ENCODE data around the gene ZFAND2B. TPM values are rescaled to one million over a fixed set of nuclear protein-coding genes. Genes with fewer than 3 reads are reported as not detected.
A peak's percentile ranks its signal among the peaks of the same experiment; 100 is the strongest.

Gene ZFAND2B, protein sequence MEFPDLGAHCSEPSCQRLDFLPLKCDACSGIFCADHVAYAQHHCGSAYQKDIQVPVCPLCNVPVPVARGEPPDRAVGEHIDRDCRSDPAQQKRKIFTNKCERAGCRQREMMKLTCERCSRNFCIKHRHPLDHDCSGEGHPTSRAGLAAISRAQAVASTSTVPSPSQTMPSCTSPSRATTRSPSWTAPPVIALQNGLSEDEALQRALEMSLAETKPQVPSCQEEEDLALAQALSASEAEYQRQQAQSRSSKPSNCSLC
- total RNA-seq = 24.4 TPM

DNA sequence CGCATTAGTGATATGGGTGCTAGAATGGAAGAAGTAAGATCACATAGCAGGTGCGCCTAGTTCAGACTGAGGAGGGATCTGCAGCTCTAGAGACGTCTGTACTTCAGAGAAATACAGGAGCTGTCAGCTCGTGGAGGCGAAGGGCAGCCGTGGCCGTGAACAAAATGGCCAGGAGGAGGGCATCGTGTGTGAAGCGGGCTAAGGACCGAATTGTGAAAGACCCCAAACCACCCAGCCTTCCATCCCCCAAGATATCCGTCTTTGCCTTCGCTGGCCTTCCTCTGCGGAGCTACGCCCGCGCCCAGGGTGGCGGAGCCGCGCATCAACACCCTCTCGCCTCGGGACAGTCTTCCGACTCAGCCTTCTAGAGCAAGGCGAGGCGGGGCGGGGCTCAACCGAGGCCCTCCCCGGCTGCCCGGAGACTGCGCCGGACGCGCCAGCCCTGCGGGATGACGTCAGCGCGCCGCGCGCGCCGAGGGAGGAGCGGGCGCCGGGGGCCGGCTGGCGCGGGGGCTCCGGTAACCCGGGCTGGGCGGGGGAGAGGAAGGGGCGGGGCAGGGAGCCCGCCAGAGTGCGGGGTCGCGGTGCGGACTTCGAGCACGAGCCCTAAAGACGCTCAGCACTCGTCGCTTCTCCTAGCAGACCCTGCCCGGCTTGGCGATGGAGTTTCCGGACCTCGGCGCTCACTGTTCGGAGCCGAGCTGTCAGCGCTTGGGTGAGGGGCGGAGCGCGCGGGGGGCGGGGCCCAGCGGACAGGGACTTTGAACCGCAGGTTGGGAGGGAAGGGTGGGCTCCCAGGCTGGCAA lies at the start of gene ZFAND2B:
ZFAND2B (plus strand) TSS at position 455 of the 806 bp plus-strand sequence; CDS start at position 661, 206 bp downstream.
- DNase-seq = peak; percentile 98

DNA sequence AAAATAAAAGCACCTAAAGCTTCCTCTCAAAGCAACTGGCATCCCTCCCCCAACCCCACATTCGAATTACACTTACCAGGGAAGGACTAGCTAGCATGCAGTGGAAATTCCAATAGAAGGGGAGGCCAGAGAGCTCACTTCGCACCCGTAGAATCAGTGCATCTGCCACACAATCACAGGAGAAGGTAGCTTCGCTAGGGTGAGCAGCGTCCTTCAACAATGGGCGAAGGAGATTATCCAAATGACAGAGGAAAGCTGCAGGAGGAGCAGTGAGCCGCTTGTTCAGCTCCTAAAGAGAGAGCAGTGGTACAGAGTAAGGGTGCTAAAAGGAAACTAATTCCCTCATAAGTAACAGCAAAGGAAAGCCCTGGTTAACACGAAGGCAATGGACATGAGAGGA lies 49.2 kb upstream of the ZFAND2B start:
- no peak for DNase-seq

DNA sequence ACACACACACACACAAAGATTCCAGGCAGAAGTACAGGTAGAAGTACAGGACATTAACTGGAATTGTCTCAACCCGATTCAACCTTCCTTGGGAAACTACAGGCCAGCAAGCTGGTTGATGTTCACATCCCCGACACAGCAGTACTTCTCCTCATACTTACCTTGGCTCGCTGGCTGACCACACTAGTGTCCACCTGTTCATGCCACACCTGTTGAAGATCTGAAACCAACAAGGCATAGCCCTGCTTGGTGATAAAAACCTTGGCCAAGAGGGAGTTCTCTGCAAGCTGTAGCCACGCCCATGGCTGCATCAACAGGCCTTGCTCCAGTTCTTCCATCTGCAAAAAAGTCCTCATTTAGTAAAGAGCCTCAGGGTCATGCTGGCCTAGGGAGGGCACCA lies 48.6 kb upstream of the ZFAND2B start:
- no peak for DNase-seq

DNA sequence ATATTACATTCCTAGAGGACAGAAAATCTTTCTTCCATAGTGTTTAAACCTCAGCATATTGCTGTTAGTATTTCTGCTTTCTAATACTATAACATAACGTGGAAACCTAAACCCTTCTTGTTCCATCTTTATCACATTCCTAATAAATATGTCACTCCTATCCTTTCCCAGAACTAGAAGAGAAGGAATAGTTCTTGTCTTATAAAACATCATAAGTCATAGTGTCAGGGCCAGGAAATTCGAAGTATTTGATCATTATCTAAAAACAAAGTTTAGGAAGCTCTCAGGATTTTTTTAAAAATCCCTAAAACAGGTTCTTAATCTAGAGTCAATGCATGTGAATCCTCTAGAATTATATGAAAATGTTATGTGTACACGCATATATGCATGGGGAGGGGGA lies 48.0 kb upstream of the ZFAND2B start:
- DNase-seq = no peak

DNA sequence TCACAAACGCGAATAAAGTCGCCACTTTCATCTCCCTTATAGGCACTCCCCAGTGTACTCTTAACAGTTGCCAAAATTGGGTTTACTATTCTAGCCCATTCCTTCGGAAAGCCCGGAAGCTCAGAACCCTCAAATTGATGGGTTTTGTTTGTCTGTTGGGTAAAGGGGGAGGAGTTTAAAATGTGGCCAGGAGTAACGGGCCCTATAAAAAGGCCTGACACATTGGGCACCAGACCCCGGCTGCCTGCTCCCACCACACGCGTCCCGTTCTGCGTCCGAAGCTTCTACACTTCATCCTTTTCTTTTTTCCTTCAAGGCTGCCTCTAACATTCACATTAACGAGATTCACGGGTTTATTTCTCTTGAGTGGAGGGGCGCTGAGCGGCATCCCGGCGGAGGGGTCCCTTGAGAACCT lies 46.8 kb upstream of the ZFAND2B start:
- DNase-seq = no peak

DNA sequence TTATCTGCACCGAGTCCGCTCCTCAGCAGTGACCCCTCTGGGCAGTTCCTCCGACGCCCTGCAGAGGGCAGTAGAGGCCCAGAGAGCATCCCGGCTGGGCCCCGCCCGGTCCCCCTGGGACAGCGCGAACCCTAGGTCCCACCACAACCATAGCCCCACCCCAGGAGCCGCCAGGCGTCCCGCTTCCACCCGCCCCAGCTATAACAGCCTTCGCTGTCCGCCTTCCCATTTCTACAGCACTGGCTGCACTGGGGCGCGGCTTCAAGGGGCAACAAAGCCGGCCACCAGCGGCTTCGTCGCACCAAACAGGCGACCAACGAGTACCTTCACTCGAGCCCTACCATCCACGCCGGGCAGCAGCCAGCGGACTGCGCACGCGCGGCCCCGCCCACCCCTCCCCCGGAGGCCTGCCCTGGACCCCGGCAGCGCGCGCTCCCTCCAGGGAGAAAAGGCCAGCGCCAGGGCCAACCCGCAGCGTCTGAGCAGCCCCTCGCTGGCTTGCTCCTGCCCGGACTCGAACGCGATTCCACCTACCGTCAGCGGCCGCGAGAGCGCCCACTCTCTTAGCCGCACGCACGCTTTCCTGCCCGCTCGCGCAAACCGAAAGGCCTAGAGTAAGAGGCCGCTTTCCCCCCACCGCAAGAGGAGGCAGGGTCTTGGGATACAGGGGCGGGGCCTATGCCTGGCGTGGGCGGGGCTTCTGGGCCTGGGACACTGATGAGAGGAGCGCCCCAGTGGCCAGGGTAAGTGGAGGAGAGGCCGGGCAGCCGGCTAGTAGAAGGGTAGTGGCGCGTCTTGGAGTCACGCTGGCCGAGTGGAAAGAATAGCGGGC lies 46.2 kb upstream of the ZFAND2B start, which contains the start of gene NHEJ1:
NHEJ1 (minus strand) TSS at position 630 of the 832 bp plus-strand sequence. CDS start 2,453 bp downstream, outside the sequence.
- peak; percentile 97 for DNase-seq

DNA sequence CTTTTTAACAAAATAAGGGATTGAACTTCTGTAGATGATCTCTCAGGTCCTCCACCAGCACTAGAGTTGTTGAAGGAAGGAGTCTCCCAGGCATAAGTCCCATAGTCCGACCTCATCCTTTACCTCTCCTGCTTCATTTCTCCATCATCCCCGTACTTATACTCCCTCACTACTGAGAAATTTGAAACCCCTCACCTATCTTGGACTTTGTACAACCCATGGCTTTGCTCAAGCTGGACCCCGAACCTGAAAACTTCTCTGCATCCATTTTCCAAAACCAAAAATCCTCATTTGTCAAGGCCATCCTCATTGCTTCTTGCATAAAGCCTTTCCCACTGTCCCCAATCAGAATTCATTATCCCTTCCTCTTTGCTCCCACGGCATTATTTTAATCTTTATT lies 45.5 kb upstream of the ZFAND2B start:
- DNase-seq = no peak

DNA sequence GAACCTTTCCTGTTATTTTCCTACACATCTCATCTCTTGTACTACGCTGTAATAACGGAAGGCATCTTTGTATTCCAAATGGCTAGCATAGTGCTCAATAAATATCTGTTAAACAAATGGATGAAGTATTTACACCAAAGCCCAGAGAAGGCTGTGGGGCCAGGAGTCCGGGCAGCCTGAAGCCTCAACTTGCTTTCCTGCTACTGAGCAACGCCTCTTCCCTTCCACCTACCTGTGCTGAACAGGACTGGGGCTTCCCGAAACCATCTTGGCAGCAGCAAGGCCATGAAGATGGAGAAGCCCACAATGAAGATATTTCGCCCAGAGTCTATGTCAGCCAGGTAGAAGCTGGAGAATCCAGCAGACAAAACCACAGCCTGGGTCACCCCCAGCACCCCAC lies 43.4 kb upstream of the ZFAND2B start:
- no peak for DNase-seq

DNA sequence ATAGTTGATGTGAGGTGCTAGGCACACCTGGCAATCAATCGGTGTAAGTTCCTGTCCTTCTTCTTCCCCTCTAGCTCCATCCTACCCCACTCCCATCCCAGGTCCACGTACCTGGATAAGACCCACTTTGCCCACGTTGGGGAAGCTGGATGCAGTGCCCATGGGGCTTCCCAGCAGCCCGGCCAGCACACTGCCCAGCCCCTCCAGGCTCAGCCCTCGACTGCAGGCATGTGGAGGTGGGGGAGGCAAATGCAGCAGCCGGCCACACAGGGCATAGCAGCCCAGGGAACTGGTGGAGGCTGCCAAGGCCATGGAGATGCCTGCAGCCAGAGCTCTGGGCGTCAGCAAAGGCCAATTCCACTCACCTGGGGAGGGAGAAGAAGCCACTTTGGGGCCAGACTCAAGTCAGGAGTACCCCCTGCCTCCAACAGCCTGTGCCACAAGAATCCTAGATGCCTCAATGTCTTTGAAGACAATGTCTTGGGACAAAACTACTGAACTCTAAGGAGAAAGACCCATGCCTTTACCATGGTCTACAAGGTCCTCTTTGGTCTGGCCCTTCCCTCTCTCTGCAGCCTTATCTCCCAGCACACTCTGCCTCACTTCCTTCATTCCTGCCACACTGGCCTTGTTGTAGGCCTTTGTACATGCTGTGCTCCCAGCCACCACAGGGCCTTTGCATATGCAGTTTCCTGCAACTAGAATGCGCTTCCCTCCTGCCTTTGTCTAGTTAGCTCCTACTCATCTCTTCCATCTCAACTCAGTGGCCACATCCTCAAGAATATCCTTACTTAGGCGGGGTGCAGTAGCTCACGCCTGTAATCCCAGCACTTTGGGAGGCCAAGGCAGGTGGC lies 41.3 kb upstream of the ZFAND2B start:
- DNase-seq = no peak

DNA sequence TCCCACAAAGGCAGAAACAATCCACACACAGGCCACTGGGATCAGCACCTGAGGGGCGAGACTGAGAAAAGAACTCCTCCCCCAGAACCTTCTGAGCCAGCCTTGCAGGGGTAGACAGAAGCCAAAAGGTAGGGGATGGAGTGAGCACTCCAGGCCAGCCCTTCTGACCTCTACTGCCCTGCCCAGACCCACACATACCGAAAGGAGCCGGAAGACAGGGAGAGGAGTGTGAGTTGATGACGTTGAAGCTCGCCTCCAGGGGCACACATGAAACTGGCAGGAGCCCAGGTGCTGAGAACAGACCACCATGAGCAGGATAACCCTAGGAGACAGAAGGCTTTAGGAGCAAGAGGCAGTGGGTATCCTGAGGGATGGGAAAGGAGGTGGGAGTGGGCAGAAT lies 38.6 kb upstream of the ZFAND2B start:
- DNase-seq = no peak

DNA sequence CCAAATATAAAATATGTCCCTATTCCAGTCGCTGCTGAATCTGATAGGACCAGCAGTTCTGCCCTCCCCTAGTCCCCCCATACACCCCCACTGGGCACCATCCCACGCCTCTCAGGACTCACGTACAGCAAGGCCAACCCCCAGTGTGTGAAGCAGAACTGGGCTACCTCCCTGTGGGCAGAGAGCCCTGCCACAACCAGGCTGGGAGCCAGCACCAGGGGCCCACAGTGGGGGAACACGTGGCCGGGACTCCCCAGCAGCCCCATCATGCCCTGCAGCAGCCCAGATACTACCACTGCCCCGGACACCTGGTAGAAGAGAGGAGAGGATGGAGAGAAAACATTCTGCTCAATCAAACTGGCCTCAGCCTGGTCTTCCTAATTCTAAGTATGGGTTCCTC lies 38.1 kb upstream of the ZFAND2B start:
- no peak for DNase-seq

DNA sequence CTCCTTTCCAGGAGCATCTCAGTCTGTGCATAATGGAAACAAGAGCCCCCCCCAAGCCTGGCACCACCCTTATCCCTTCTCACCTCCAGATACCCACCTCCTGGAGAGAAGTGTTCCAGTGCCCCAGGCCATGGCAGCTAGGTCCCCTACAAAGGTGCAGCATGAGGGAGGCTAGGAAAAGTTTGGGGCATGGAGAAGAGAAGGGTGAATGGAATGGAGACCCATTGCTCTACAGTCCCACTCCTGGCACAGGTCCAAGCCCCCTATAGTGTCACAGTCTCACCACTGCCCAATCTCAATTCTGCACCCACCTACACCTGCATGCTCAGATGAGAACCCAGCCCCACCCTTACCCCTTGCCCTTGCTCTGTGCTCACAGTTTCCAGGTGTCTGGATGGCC lies 37.6 kb upstream of the ZFAND2B start:
- no peak for DNase-seq

DNA sequence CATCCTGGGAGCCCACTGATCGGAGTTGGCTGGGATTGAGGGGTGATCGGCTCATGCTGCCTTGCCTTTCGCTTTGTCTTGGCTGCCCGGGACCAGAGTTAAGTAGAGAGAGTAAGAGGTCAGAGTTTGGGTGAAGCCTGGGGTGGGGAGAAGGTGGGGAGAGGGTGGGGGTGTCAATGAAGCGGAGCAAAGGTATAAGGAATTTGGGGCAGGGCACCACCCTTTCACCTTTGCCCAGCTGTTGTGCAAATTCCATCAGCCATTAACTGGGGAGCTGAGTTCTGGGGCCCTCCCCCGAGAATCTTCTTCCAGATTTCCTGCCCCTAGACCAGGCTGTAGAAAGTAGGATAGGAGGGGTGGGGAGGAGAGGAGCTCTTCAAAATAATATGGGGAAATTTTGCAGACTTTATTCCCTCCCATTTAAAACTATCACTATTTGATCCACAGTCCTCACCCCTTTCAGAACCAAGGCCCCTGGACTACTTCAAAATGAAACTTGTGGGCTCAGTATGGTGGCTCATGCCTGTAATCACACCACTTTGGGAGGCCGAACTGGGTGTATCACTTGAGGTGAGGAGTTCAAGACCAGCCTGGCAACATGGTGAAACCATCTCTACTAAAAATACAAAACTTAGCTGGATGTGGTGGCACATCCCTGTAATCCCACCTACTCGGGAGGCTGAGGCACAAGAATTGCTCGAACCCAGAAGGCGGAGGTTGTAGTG lies 36.5 kb upstream of the ZFAND2B start, which contains the start of gene SLC23A3:
SLC23A3 (minus strand) TSS at position 100 of the 725 bp plus-strand sequence; CDS start at position 55, 45 bp downstream.
- DNase-seq = no peak

DNA sequence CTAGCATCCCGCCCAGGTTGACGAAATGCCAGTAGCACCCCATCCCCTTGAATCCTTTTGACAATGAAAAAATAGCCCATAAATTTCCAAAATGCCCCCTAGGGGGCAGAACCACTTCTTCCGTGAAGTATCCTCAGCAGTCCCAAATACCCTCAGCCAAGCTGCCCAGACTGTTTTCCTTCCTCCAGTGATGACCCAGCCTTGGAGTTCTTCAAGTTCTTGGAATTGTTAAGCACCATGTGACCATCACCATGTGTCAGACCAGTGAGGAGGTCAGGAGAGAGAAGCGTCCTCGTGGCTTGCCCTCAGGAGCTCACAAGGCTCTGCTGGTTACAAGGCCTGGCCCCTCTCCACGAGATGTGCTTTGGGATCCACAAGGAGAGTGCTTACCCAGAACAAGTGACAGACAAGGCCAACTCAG lies 35.3 kb upstream of the ZFAND2B start:
- peak; percentile 67 for DNase-seq

DNA sequence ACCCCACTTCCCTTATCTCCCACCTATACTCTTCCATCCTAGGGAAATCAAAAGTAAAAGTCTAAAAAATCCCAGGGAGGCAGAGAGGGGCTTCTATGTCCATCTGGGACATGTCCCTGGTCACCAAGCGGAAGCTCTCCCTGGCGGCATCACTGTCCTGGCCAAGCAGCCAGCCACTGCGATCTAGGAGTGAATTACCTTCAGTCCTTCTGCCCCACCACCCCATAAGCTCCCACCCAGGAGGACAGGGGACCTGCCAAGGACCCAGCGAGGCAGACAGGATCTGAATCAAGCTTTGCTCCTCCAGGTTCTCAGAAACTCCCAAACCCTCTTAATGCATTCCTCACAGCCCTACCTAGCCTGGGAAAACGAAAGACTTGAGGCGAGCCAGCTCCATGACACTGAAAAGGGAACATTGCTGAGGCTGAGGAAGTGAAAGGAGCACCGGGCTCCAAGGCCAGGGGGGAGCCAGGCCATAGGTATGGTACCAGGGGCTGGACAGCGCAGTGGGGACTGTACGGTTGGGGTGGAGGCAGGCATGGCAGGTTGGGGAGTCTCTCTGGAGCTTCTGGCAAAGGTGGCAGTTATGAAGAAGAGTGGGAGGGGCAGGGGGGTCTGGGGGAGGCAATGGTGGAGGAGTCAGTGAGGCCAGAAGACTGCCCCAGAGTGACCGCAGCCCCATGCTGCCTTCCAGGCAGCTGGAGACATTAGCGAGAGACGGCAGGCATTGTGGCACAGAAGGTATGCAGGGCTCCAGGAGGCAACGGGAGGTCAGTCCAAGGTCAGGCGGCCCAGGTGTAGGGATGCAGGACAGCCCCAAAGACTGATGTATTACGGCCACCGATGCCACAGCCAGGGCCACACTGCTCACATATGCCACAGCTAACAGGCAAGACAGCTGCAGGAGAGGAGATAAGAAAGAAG lies 34.1 kb upstream of the ZFAND2B start:
- no peak for DNase-seq

DNA sequence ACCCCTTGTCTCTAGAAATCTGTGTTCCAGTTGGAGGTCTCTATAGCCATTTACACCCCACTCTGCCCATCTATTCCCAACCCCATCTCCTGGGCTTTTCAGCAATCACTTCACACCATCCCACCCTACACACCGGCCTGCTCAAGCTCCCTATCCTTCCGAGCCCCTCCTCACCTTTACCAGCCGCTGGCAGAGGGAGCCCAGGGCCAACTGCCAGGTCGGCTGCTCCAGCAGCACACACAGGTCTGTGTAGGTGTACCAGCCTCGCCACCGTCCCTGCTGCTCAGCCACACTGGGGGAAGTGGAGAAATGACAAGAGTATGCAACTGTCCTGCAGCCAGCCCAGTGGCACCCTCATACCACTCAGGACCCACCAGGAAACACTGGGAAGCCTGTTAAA lies 33.4 kb upstream of the ZFAND2B start:
- DNase-seq = no peak

DNA sequence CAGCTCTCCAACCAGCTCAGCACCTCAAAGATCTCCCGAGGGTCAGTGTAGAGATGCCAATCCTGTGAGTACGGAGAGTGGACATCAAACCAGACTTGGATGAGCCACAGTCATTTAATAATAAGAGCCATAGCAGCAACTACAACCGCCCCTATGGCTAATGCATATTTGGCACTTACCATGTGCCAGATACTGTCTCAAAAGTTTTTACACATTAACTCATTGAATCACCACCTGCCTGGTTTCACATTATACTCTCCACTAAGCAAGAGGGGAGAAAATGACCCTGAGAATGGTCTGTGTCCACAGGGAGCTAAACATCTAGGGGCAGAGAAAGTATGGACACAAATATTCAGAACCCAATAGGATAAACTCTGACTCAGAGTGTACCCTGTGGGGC lies 32.4 kb upstream of the ZFAND2B start:
- DNase-seq = no peak

DNA sequence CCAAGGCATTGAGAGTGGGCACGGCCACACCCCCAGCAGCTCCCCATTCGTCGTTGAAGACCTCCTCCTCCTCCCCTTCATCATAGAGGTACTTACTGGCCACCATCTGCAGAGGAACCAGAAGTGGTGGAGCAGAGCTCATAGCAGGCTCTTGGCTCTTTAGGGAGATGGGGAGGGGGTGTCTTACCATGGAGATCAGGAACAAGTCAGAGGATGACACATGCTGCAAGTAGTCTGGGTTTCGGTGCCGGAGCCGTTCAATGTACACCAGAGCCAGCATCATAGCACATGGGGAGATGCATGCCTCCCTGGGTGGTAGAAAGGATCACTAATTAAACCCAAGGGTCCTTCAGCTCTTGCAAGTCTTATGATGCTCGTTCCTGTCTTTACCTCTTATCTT lies 31.8 kb upstream of the ZFAND2B start:
- DNase-seq = no peak

DNA sequence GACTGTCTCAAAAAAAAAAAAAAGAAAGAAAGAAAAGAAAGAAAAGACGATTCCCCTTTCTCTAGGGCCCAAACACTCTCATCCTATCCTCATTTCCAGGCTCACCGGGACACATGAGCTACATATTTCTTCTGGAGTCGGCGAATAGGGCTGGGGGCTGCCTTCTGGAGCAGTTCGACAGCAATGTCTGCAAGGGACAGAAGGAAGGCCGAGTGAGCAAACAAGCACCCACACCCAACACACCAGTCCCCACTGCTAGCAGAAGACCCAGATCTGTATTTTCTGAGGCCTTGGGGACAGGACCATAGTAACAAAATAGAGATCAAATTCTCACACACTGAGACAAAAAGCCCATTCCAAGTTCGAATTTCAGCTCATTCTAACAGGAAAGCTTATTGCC lies 31.1 kb upstream of the ZFAND2B start:
- no peak for DNase-seq

Measured in tongue (tissue), 2 donors.